GM21423 (cell line): Measurements from ENCODE around the gene FIBP.
"Not testable (repeated sequence)": the region's sequence is repeated elsewhere in the genome, so short reads cannot be mapped to it uniquely, and the experiment has no call there.

ENCODE experiments used
- ATAC-seq: cut with Tn5 transposase; IDR thresholded peaks from one replicate; pipeline ENCODE4 v1.9.1; 2021; ENCODE audit warnings: mild to moderate bottlenecking, moderate library complexity; ENCODE audit not compliant: unreplicated experiment

The FIBP gene

DNA sequence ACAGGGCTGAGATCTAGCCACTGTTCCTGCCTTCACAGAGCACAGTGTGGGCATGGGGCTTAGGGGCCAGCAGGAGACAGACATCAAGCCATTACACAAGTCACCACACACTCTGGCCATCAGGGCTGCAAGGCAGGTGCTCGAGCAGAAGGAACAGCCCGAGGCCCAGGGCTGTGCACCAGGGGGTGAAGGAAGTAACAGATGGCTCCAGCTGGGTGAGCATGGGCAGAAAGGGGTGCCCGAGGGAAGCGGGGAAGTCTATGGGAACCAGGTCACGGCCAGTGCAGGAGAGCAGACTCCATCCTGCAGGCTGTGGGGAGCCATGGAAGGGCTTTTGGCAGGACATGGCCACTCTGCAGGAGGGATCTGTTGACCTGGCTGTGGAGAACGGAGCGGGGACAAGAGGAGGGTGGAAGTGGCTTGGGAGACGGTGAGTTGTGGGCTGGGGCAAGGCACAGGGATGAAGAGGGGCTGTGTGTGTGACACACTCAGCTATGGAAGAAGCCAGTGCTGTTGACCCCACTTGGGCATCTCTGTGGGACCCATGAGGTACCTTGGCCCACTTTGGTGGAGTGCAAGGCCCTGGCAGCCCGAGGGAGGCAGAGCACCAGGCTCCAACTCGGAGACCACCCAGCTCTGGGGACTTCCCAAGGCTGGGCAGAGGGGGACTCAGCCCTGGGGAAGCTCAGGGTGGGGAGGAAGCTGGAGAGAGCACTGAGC lies 27.0 kb upstream of the FIBP start:
- no peak for ATAC-seq

DNA sequence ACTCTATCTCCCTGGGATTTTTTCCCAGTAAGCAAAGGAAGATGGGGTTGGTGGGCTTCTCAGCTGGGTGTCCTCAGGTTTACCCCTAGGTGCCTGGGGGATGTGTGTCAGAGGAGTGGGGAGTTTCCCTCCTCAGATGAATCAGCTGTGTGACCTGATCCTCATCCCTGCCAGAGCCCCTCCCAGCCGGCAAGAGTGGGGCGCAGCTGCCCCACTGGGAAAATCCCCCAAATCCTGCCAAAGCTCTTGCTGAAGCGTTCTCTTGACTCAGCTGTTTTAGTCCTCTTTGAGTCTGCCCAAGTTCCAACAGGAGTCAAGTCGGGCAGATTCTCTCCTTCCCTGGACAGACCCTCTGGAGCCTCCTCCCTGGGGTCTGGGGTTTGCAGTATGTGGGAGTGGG lies 24.6 kb upstream of the FIBP start:
- no peak for ATAC-seq

DNA sequence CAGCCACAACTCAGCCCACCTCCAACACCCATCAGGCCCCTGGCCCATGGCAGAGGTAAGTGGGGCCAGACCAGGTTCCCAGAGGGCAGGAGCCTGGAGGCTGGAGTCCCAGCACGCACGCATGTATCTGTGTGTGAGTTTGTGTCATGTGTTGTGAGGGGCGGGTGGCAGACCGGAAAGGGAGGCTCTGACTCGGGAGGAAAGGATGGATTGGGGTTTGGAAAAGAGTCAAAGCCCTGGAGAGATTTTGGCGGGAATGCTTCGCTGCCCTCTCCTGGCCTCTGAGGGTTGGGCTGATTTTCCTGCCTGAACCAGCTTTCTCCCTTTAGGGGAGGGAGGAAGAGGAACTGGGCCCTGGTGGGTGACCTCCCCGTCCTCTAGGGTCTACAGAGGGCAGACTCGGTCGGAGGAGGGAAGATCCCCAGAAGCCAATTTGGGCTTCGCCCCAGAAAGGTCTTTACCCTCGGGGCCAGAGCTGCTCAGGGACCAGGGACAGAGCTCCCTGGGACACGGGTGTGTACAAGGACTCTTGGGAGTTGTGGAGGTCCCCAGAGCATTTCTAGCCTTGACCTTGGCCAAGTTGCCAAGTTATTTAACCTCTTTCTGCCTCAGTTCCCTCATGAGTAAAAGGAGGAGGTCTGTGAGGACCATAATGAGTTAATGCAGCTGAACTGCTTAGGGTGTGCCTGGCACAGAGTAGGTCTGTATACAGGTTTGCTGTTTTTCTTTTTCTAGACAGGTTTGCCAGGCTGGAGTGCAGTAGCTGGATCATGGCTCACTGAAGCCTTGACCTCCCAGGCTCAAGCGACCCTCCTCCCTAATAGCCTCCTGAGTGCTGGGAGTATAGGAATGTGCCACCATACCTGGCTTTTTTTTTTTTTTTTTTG lies 23.7 kb upstream of the FIBP start:
- ATAC-seq = no peak

DNA sequence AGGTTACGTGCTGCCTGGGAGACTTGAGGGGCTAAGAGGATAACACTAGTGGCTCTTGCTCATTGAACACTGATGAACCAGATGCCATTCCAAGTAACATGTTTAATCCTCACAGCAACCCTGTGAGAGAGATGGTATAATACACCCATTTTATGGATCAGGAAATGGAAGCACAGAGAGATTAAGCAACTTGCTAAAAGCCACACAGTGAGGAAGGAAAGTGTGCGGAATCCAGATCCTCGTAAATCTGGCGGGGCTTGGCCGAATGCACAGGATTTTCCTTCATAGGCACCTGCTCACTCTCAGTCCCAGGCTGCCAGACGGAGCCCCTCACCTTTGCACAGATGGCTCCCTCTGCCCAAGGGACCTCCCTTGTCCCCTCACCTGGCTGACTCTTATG lies 19.6 kb upstream of the FIBP start:
- no peak for ATAC-seq

DNA sequence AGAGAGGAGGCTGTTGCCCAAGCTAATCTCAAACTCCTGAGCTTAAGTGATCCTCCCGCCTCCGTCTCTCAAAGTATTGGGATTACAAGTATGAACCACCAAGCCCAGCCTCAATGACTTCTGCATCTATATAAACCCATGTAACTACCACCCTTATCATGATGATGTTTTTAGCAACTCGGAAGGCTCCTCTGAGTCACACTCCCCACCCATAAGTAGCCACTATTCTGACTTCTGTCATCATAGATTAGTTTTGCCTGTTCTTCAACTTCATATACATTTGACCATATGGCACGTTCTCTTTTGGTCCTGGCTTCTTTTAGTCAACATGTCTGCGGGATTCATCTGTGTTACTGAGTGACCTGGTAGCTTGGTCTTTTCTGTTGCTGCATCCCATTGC lies 18.3 kb upstream of the FIBP start:
- ATAC-seq = no peak

DNA sequence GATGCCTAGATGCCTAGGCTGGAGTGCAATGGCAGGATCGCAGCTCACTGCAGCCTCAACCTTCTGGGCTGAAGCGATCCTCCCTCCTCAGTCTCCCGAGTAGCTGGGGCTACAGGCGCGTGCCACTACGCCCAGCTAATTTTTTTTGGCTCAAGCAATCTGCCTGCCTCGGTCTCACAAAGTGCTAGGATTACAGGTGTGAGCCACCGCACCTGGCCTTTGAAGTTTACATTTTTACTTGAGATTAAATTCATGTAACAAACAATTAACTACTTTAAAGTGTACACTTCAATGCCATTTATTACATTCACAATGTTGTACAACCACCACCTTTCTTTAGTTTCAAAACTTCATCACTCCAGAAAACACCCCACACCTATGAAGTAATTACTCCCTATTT lies 15.4 kb upstream of the FIBP start:
- no peak for ATAC-seq

DNA sequence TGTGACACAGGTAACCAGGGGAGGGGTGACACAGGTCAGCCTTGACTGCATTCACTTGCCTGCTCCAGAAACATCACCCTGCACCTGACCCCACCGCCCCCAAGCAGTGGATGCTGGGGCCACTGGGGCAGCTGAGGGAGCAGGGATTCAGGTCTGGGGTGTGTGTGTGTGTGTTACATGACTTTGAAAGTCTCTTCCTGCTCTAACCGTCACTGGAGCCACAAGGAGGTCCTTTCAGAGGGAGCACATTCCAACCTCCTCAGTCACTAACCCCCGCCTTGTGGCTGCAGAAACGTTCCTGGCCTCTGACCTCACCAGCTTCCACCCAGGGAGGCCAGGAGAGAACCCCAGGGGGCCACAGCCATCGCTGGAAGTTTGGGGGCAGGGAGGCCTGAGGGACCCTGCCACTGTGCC lies 14.8 kb upstream of the FIBP start:
- no peak for ATAC-seq

DNA sequence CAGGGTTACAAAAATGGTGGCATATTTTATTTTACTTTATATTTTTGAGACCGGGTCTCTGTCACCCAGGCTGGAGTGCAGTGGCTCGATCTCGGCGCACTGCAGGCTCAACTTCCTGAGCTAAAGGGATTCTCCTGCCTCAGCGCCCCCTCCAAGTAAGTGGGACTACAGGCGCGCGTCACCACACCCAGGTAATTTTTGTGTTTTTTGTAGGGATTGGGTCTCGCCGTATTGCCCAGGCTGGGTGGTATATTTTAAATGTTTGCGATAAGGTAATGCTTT lies 12.6 kb upstream of the FIBP start:
- ATAC-seq = no peak

DNA sequence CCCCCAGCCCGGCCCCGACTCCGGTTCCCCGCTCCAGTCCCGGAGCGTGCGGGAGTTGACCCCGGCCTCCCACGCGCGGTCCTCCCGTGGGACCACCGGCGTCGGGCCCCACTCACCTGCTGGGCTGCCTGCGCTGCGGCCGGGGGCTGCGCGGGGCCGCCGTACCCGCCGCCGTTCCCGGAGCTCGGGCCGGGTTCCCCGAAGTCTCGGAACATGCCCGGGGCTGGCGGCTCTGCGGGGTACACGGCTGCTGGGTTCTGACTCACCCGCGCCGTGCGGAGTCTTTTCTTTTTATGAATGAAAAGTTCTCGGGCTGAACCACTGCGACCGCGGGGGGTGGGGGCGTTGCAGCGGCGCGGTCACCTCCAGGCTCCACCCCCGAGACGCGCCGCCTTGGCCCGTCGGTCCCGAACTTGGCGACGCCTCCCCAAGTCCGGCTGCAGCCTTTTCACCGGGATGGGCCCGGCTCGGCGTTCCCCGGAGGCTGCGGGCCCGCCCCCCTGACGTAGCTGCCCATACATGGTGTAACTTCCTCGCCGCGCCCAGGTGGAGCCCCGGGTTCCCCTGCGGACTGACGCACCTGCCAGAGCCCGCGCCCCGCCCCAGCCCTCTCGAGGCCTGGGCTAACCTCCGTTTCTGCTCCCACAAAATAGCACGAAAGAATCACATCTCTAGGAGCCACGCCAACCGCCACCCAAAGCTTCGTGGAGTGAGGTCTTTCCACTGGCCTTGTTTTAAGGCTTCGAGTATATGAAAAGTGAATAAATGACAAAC lies 12.0 kb upstream of the FIBP start, which contains the start of gene FOSL1:
FOSL1 (minus strand) TSS at position 264 of the 774 bp plus-strand sequence; CDS start at position 215, 49 bp downstream.
- peak; percentile 79 for ATAC-seq

DNA sequence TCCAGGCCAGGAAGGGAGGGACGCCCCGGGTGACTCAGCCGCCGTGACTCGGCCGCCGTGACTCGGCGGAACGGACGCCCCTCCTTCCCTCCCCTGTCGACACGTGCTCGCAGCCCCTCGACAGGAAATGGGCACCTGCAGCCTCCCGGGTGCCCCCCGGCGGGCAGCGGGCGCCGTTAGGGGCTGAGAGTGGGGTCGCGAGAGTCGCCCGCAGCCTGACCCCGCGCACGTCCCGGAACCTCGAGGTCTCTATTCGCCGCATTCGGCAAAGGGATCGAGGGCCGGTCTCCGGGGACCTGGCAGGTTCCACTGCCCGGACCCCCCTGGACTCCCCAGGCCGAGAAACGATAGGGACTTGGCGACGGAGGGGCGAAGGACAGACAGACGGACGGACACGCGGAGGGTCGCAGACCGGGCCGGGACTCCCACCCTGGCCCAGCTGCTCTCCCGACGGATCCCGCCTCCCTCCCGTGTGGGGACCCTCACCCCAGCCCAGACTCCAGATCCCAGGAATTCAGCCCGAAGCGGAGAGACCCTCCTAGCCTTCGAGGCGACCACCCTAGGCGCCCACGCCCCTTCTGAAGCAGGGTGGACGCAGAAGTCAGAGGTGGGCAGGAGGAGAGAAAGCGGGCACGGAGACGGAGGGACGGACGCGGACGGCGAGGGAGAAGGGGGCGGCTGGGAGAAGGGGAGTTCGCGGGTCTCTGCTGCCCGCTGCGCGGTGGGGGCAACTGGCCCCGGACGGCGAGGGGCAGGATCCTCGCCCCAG lies 11.3 kb upstream of the FIBP start:
- ATAC-seq = no peak

DNA sequence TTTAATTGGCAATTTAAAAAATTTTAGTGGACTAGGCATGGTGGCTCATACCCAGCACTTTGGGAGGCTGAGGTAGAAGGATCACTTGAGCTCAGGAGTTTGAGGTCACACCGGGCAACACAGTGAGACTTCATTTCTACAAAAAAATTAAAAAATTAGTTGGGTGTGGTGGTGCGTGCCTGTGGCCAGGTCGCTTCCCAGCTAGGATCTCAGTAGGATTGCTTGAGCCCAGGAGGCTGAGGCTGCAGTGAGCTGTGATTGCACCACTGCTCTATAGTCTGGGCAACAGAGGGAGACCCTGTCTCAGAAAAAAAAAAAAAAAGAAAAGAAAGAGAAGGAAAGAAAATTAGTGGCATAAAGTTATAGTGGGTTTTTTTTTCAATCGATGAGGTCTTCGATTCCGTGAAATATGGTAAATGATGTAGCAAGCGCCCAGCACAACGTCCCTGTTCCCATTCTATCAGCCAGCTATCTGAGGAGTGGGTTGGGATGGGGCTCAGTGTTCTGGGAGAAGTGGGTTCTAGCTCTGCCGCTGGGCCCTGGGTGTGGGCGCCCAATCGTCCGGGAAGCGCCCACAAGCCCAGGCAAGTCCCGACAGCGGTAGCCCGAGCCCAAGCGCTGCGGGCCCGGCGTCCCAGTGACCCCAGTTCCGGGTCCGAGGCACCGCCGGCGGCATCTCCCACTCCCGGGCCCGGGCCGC lies 10.5 kb upstream of the FIBP start:
- ATAC-seq = no peak

DNA sequence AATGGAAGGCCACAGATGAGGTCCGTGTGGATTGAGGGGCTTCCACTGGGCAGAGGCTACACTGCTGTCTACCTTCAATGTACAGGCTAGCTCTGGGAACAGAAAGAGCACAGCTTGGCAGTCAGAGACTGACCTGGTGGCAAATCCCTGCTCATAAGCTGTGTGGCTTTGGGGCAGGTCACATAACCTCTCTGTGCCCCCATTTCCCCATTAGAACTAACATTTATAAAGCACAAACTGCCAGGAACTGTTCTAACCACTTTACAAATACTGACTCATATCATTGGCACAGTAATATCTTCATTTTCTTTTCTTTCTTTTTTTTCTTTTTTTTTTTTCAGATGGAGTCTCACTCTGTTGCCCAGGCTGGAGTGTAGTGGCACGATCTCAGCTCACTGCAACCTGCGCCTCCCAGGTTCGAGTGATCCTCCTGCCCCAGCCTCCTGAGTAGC lies 8.8 kb upstream of the FIBP start:
- no peak for ATAC-seq

DNA sequence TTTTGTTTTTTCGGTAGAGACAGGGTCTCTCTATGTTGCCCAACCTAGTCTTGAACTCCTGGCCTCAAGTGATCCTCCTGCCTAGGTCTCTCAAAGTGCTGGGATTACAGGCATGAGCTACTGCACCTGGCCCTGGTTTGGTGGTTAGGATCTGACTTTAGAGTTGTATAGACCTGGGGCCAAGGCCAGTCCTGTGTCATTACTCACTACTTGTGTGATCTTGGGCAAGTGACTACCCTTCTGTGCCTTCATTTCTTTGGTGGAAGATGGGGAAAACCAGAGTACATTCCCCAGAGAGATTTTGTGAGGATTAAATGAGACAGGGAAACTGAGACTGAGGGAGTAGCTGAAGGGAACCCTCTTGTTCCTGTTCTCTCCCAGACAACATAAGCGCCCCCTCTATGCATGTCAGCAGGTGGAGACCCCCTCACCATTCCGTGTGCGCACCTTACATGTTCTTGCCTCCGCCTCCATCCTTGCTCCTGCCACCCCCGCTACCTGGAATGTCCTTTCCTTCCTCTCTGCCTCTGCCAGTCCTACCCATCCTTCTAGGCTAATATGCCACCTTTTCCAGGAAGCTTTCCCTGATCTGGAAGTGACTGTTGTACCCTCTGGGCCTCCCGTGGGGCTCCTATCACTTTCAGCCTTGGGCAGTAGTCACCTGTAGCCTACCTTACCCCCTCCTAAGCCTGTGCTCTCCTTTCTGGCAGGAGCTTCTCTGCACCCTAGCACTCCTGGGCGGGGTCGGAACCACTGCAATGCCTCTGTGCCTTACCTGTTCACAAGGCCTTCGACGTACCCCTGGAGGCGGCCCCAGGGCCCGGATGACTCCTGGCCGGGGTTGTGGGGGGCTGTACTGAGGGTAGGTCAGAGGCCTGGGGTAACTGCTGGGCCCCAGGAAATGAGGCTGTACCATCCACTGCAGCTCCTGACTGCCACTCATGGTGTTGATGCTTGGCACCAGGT lies 8.0 kb upstream of the FIBP start:
- no peak for ATAC-seq

DNA sequence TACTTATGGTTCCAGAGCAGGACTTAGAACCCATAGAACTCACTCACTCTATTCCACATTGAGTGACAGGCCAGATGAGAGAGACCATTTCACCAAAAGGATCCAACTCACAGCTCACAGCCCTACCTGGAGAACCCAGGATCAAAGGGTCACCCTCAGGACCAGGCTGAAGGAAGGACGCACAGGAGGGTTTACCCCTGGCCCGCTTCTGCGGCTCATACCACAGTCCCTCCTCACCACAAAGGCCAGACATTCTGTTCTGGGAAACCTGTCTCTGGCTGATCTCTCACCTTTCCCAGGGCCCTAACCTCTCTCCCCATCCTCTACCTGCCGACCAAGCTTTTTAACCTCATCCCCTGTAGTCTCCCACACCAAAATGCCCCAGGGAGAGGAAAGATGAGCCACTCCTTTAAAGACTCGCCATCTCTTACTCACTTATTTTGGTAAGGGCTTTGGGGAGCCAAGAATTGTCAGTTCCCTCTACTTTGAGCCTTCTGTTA lies 7.3 kb upstream of the FIBP start:
- ATAC-seq = no peak

DNA sequence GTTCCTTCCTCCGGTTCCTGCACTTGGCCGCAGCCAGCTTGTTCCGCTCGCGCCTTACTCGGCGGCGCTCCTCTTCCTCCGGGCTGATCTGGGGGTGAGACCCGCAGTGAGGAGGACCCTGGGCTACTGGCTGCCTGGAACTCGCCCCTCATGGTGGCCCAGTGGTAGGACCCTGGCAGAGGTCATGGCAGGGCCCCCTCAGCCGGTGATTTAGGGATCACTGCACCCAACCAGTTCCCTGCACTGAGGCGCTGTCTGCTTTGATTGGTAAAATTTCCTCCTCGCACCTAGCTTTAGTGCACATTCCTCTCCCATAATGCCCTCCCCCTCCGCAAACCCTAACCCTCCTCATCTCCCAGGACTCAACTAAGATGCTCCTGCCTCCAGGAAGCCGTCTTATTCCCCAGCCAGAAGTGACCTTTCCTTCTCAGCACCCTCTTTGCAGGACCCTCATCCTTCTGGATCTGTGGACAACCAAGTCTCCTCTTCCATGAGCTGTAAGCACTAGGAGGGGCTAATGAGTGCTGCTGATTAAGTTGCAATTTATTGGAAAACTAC lies 5.8 kb upstream of the FIBP start:
- ATAC-seq = no peak

DNA sequence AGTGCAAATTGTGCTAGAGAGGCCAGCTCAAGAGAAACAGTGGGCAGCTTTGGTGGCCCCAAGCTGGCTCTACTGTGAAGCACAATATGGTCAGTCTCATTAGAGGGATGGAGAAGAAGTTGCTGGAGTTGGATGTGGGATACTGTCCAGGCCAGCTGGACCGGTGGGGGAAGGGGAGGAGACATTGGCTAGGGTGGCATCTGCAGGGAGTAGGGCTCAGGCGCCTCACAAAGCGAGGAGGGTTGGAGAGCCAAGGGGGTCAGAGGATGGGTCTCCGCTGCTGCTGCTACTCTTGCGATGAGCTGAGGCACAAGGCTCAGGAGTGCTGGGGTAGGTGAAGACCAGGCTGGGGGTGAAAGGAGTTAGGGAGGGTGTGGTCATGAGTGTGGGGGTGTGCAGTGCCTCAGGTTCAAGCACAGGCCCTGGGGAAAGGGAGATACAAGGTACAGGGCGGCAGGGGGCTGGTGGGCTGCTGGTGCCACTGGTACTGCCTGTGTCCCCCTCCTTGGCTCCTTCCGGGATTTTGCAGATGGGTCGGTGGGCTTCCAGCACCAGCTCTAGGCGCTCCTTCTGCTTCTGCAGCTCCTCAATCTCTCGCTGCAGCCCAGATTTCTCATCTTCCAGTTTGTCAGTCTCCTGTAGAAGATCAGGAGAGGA lies 4.5 kb upstream of the FIBP start:
- no peak for ATAC-seq

DNA sequence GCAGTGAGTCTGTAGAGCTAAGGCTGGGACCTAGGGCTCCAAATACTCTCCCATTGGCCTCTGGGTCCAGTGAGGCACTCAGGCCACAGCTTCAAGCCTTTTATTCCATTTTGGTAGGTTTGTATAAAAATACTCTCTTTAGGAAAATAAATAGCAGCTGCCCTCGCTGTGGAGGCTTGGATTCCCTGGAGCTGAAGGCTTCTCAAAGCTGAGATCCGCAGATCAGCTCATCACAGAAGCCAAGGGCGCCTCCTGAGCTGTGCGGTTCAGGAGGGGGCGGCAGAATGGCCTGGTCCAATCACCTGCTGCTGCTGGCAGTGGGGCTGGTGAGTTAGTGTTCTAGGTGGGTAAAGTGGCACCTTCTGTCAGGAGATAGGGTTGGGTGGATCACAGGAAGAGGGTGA lies 3.9 kb upstream of the FIBP start:
- ATAC-seq = not testable (repeated sequence)
